ENCODE results near the gene SRRM3.

The SRRM3 gene

GRCh38 chr7:76327610-76328009 is 125.9 kb downstream of the SRRM3 start:
- no peak overlapping the region for H3K4me3 Mint-ChIP-seq
- TF ChIP-seq CTCF (IDR thresholded peaks at IDR 0.05), result no peak
- H3K36me3 Mint-ChIP-seq (ENCODE audit: low read depth), result peaks cover 70% of the 10 kb centered on the region
- H3K27ac Mint-ChIP-seq, result no peak overlapping the region
- no peaks in the 10 kb centered on the region for H3K9me3 Mint-ChIP-seq
- H3K4me1 Mint-ChIP-seq, result peaks cover 34% of the 10 kb centered on the region
- no peak for DNase-seq
- no peaks in the 10 kb centered on the region for H3K27me3 Mint-ChIP-seq (ENCODE audit: low read depth, poor library complexity)

DNA sequence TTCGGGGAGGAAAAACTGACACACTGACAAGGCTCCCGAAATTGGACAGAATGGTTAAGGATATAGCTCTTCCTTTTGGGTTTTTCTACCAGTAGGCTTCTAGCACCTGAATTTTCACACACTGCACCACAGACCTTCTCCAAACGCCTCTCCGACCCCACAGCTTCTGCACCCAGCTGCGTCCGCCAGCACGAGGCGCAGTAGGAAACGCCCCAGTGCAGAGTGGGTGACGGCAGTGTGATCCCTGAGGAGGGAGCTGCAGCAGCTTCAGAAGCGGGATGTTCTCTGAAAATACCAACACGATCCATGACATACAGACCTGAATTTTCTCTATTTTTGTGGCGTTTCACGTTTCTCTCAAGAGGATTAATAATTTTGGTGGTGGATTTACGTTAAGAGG is 126.7 kb downstream of the SRRM3 start:
- H3K27ac Mint-ChIP-seq, result peak overlapping the region; percentile 78
- no peaks in the 10 kb centered on the region for H3K27me3 Mint-ChIP-seq (ENCODE audit: low read depth, poor library complexity)
- no peak overlapping the region for H3K4me3 Mint-ChIP-seq
- DNase-seq, result no peak
- peaks cover 73% of the 10 kb centered on the region for H3K36me3 Mint-ChIP-seq (ENCODE audit: low read depth)
- H3K4me1 Mint-ChIP-seq, result peaks cover 37% of the 10 kb centered on the region
- TF ChIP-seq CTCF (IDR thresholded peaks at IDR 0.05), result no peak
- H3K9me3 Mint-ChIP-seq, result no peaks in the 10 kb centered on the region

DNA sequence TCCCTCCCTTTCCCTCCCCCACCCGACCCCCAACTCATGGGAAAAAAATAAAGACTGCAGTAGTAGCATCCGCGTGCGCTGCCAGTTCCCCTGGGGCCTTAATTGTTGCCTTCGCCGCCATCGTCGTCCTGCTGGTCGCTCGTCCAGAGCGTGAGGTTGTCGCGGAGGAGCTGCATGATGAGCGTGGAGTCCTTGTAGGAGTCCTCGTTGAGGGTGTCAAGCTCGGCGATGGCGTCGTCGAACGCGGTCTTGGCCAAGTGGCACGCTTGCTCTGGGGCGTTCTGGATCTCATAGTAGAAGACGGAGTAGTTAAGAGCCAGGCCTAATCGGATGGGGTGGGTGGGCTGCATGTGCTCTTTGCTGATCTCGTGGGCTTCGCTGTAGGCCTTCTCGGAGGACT is 127.8 kb downstream of the SRRM3 start:
- Mint-ChIP-seq H3K36me3 (ENCODE audit: low read depth) (peaks cover 80% of the 10 kb centered on the region), H3K9me3 (no peaks in the 10 kb centered on the region), H3K27ac (peak overlapping the region; percentile 82), H3K4me1 (peaks cover 46% of the 10 kb centered on the region), H3K27me3 (ENCODE audit: low read depth, poor library complexity) (no peaks in the 10 kb centered on the region), H3K4me3 (no peak overlapping the region)
- no peak for TF ChIP-seq CTCF (IDR thresholded peaks at IDR 0.05)
- no peak for DNase-seq

DNA sequence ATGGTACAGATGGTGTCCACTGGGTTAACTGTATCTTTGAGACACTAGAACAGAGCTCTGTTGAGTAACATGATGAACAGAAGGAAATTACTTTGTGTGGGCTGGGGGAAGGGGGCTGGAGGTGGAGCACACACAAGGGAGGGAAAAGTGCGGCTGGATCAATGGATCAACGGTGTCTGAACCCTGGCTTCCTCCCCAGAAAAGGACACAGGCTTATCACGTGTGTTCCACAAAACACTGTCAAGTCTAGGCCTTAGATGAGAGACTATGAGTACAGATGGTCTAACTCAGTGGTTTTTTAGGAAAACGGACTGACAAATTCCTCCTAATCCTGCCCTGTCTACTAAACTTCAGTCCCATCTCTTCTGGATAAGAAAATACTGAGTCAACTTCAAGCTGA is 128.6 kb downstream of the SRRM3 start:
- H3K27me3 Mint-ChIP-seq (ENCODE audit: low read depth, poor library complexity), result no peaks in the 10 kb centered on the region
- H3K4me1 Mint-ChIP-seq, result peaks cover 46% of the 10 kb centered on the region
- TF ChIP-seq CTCF (IDR thresholded peaks at IDR 0.05), result no peak
- H3K4me3 Mint-ChIP-seq, result no peak overlapping the region
- H3K36me3 Mint-ChIP-seq (ENCODE audit: low read depth), result peaks cover 73% of the 10 kb centered on the region
- H3K9me3 Mint-ChIP-seq, result no peaks in the 10 kb centered on the region
- peak overlapping the region; percentile 82 for H3K27ac Mint-ChIP-seq
- no peak for DNase-seq

DNA sequence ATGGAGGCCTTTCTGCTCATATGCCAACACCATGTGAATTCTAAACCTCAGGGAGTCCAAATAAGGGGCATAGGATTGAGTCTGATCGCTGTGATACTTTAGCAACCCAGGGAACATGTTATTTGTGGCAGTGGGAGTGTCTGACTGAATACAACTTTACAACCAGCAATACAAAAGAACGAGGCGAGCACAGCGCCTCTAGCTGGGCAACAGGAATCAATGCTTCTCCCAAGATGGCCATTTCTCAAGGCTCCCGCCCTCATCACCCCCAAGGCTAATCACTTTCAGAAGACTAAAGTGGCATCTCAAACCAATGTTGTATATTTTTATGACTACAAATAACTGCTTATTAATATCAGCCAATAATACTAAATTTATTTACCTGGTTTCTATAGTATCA is 129.0 kb downstream of the SRRM3 start:
- H3K9me3 Mint-ChIP-seq, result no peaks in the 10 kb centered on the region
- peak overlapping the region; percentile 82 for H3K27ac Mint-ChIP-seq
- H3K4me3 Mint-ChIP-seq, result no peak overlapping the region
- H3K4me1 Mint-ChIP-seq, result peaks cover 46% of the 10 kb centered on the region
- no peaks in the 10 kb centered on the region for H3K27me3 Mint-ChIP-seq (ENCODE audit: low read depth, poor library complexity)
- no peak for TF ChIP-seq CTCF (IDR thresholded peaks at IDR 0.05)
- H3K36me3 Mint-ChIP-seq (ENCODE audit: low read depth), result peaks cover 70% of the 10 kb centered on the region
- no peak for DNase-seq

DNA sequence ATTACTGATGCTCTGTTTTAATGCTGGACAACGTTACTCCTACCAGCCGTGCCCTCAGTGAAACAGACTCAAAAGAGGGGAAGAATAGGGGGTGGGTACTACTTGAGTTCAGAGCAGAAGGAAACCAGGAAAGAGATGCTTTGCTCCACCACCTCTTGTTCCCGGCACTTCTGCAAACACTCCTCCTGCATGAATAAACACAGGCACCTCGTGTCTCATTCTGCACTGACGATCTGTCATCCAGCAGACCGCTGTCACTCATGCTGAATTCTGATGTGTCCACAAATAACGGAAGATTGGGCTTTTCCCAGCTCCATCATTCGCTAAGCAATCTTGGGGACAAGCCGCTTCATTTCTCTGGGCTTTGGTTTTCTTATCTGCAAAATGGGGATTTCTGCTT is 130.4 kb downstream of the SRRM3 start:
- no peaks in the 10 kb centered on the region for H3K27me3 Mint-ChIP-seq (ENCODE audit: low read depth, poor library complexity)
- peaks cover 50% of the 10 kb centered on the region for H3K4me1 Mint-ChIP-seq

More for the DNA sequence above, 130.4 kb downstream of the SRRM3 start:
- no peaks in the 10 kb centered on the region for H3K9me3 Mint-ChIP-seq
- DNase-seq, result no peak
- peaks cover 69% of the 10 kb centered on the region for H3K36me3 Mint-ChIP-seq (ENCODE audit: low read depth)
- no peak overlapping the region for H3K4me3 Mint-ChIP-seq
- no peak for TF ChIP-seq CTCF (IDR thresholded peaks at IDR 0.05)
- no peak overlapping the region for H3K27ac Mint-ChIP-seq

Data from nephron progenitor cell (in vitro differentiated cells).